HEK293 (cell line): Measurements from ENCODE around the gene PHF12.

ENCODE experiments used
- CTCF ChIA-PET: fragments of 350-600 bp; formaldehyde crosslinking; extraction: SDS; loops from one replicate; lab custom pipeline; 2021; ENCODE audit warnings: antibody characterized with exemption; lab: Yijun Ruan, JAX
- POLR2A ChIA-PET: fragments of 300-600 bp; formaldehyde crosslinking; extraction: SDS; loops from one replicate; lab custom pipeline; 2020; ENCODE audit warnings: antibody characterized with exemption, inconsistent platforms; lab: Yijun Ruan, JAX
- H3K27ac ChIP-seq: fragments of 200-500 bp; sonication (Bioruptor generic); 2 replicates; pipeline ENCODE4 v1.5.1; 2014; ENCODE audit warnings: low read depth, low read length, control low read depth, inconsistent platforms; ENCODE audit errors: extremely low read depth
- H3K36me3 ChIP-seq, 2 experiments: fragments of 200-500 bp in 1 of 2; sonication (Bioruptor generic) in 1 of 2; 1 replicate in 1 of 2; 2 replicates in 1 of 2; pipeline ENCODE4 v1.5.1; 2014 to 2017; ENCODE audit warnings: inconsistent platforms in 2 of 2, low read length in 2 of 2; ENCODE audit not compliant: control insufficient read depth in 2 of 2, insufficient read depth in 1 of 2
- H3K4me1 ChIP-seq: fragments of 200-500 bp; sonication (Bioruptor generic); 2 replicates; pipeline ENCODE4 v1.5.1; 2014; ENCODE audit warnings: mild to moderate bottlenecking, low read length, inconsistent platforms; ENCODE audit not compliant: control insufficient read depth, insufficient read depth
- H3K4me3 ChIP-seq: 2 replicates; pipeline ENCODE4 v1.5.1; 2011; ENCODE audit warnings: low read depth, mild to moderate bottlenecking, control low read depth, low read length, moderate library complexity
- H3K9me3 ChIP-seq: fragments of 200-500 bp; sonication (Bioruptor generic); 2 replicates; pipeline ENCODE4 v1.5.1; 2014; ENCODE audit warnings: low read depth, low read length, inconsistent platforms; ENCODE audit not compliant: control insufficient read depth, insufficient read depth
- HOXD13 ChIP-seq: sonication (generic); formaldehyde crosslinking; IDR thresholded peaks from 2 replicates; pipeline ENCODE4 v1.8.0; 2022; ENCODE audit warnings: missing genetic modification reagents, borderline replicate concordance
- KLF1 ChIP-seq: fragments of 450-650 bp; formaldehyde crosslinking; IDR thresholded peaks from 2 replicates; pipeline ENCODE4 v1.5.1; 2016; ENCODE audit warnings: missing biosample characterization, missing genetic modification characterization
- PRDM1 ChIP-seq: fragments of 450-650 bp; formaldehyde crosslinking; IDR thresholded peaks from 2 replicates; pipeline ENCODE4; 2016; ENCODE audit warnings: missing biosample characterization, missing genetic modification characterization
- SP2 ChIP-seq: fragments of 450-650 bp; formaldehyde crosslinking; IDR thresholded peaks from 2 replicates; pipeline ENCODE4 v1.5.1; 2016; ENCODE audit warnings: missing biosample characterization, missing genetic modification characterization
- SP3 ChIP-seq: fragments of 450-650 bp; formaldehyde crosslinking; IDR thresholded peaks from 2 replicates; pipeline ENCODE4 v1.5.1; 2016; ENCODE audit warnings: missing biosample characterization, missing genetic modification characterization
- YY1 ChIP-seq: fragments of 450-650 bp; formaldehyde crosslinking; IDR thresholded peaks from 2 replicates; pipeline ENCODE4 v1.5.1; 2018; ENCODE audit warnings: missing biosample characterization, missing genetic modification characterization
- YY2 ChIP-seq: fragments of 450-650 bp; formaldehyde crosslinking; IDR thresholded peaks from 2 replicates; pipeline ENCODE4 v1.5.1; 2016; ENCODE audit warnings: missing biosample characterization, missing genetic modification characterization
- ZBTB1 ChIP-seq: fragments of 450-650 bp; formaldehyde crosslinking; IDR thresholded peaks from 2 replicates; pipeline ENCODE4 v1.5.1; 2016; ENCODE audit warnings: missing biosample characterization, missing genetic modification characterization
- ZBTB8A ChIP-seq: fragments of 450-650 bp; formaldehyde crosslinking; IDR thresholded peaks from 2 replicates; pipeline ENCODE4 v1.5.1; 2016; ENCODE audit warnings: missing biosample characterization, missing genetic modification characterization
- ZNF10 ChIP-seq: fragments of 450-650 bp; formaldehyde crosslinking; IDR thresholded peaks from 2 replicates; pipeline ENCODE4 v1.5.1; 2017; ENCODE audit warnings: missing biosample characterization, missing genetic modification characterization
- ZNF133 ChIP-seq: fragments of 450-650 bp; formaldehyde crosslinking; IDR thresholded peaks from 2 replicates; pipeline ENCODE4 v1.5.1; 2016; ENCODE audit warnings: missing biosample characterization, missing genetic modification characterization
- ZNF138 ChIP-seq: fragments of 450-650 bp; formaldehyde crosslinking; IDR thresholded peaks from 2 replicates; pipeline ENCODE4 v1.5.1; 2016; ENCODE audit warnings: missing biosample characterization, missing genetic modification characterization, borderline replicate concordance
- ZNF561 ChIP-seq: fragments of 450-650 bp; IDR thresholded peaks from 2 replicates; pipeline ENCODE4 v1.5.1; 2018; ENCODE audit warnings: missing biosample characterization, missing genetic modification characterization, borderline replicate concordance
- ZNF629 ChIP-seq: fragments of 450-650 bp; formaldehyde crosslinking; IDR thresholded peaks from 2 replicates; pipeline ENCODE4 v1.5.1; 2017; ENCODE audit warnings: missing biosample characterization, missing genetic modification characterization
- ZNF664 ChIP-seq: fragments of 450-650 bp; formaldehyde crosslinking; IDR thresholded peaks from 2 replicates; pipeline ENCODE4 v1.5.1; 2016; ENCODE audit warnings: missing biosample characterization, missing genetic modification characterization
- ZNF76 ChIP-seq: fragments of 450-650 bp; formaldehyde crosslinking; IDR thresholded peaks from 2 replicates; pipeline ENCODE4; 2016; ENCODE audit warnings: low read depth, missing biosample characterization, missing genetic modification characterization, borderline replicate concordance
- TF ChIP-seq, protein P1 (sequence below): fragments of 450-650 bp; formaldehyde crosslinking; IDR thresholded peaks from 2 replicates; pipeline ENCODE4 v1.5.1; 2016; ENCODE audit warnings: missing biosample characterization, missing genetic modification characterization
- TF ChIP-seq, protein P2 (sequence below): fragments of 450-650 bp; IDR thresholded peaks from 2 replicates; pipeline ENCODE4 v1.5.1; 2018; ENCODE audit warnings: missing biosample characterization, mild to moderate bottlenecking, missing genetic modification characterization
- TF ChIP-seq, protein P3 (sequence below): fragments of 450-650 bp; formaldehyde crosslinking; IDR thresholded peaks from 2 replicates; pipeline ENCODE4 v1.5.1; 2016; ENCODE audit warnings: missing biosample characterization, missing genetic modification characterization
- TF ChIP-seq, protein P4 (sequence below): fragments of 450-650 bp; formaldehyde crosslinking; conservative IDR thresholded peaks from 2 replicates; pipeline ENCODE4 v1.5.1; 2016; ENCODE audit warnings: low read depth, missing biosample characterization, missing genetic modification characterization
- TF ChIP-seq, protein P5 (sequence below): fragments of 450-650 bp; formaldehyde crosslinking; IDR thresholded peaks from 2 replicates; pipeline ENCODE4 v1.5.1; 2016; ENCODE audit warnings: missing biosample characterization, missing genetic modification characterization, borderline replicate concordance

PHF12 gene

DNA sequence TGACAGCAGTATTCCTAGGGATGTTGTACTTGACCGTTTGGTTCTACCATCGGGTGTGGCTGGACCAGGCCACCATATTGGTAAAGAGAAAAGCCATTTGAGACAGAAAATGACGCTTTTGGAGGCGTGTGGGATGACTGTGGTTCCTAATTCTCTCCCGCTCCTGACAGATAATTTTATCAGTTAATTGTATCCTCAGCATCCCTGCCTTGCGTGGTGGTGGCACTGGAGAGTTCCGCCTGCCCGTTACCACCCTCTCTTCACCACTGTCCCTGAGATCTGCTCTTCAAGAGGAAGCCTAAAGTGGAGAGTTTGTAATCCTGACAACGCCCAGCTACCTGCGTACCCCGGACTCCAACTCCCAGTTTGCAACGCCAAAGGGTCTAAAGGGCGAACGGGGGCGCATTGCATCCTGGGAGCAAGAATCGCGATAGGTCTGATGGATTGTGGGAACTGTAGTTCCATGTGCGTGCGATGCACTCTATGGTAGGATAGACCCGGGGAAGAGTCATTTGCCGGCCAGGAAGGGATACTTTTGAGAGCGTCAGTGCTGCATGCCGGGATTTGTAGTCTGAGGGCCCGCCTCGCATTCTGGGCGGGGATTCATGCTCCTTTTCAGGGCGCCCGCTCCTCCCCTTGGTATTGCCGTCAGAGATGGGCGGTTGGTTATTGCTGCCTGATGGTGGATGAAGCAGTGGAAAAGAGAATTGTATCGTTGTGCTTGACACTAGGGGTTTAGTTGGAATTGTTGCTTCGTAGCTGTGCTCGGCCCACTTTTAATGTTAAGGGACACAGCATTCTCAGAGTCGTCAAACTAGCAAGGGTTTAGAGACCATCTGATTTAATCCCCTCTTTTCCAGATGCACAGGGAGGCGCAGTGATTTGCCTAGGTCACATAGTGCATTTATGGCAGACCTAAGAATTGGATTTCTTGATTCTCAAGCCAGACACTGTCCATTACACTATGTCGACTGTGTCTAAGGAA, 965 bp upstream of the PHF12 start:
- POLR2A ChIA-PET: interaction anchor here (0.6 to 3.4 kb wide), 40 partner anchors 11 to 617 kb away, joined by 3 to 76 read pairs (median 4); partner anchors contain the start of genes BLTP2, ERAL1, FAM222B and FLOT2
- H3K9me3 ChIP-seq: no peaks in the 10 kb centered on the region
- H3K4me3 ChIP-seq: peak overlapping the region; percentile 73
- CTCF ChIA-PET: interaction anchor here (0.5 to 18.9 kb wide), 38 partner anchors 9 to 497 kb away, joined by 3 to 680 read pairs (median 4); partner anchors contain the start of genes DHRS13, FLOT2 and TLCD1
- peaks cover 7% of the 10 kb centered on the region for H3K4me1 ChIP-seq
- H3K27ac ChIP-seq: peak overlapping the region; percentile 87
- peaks cover 1 to 10% of the 10 kb centered on the region in 2 experiments; a peak in 2 of 3 replicates for H3K36me3 ChIP-seq
- no peak for TF ChIP-seq ZNF664
- peak; percentile 25; the same call in 1 of the 2 replicates for TF ChIP-seq ZNF561
- TF ChIP-seq ZNF10 (tag by site-specific recombination): peak; percentile 26; the same call in 1 of the 2 replicates
- TF ChIP-seq, protein P1, sequence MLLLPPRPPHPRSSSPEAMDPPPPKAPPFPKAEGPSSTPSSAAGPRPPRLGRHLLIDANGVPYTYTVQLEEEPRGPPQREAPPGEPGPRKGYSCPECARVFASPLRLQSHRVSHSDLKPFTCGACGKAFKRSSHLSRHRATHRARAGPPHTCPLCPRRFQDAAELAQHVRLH: peak; percentile 94
- peak; percentile 78 for TF ChIP-seq YY2 (tag by site-specific recombination)
- TF ChIP-seq, protein P2, sequence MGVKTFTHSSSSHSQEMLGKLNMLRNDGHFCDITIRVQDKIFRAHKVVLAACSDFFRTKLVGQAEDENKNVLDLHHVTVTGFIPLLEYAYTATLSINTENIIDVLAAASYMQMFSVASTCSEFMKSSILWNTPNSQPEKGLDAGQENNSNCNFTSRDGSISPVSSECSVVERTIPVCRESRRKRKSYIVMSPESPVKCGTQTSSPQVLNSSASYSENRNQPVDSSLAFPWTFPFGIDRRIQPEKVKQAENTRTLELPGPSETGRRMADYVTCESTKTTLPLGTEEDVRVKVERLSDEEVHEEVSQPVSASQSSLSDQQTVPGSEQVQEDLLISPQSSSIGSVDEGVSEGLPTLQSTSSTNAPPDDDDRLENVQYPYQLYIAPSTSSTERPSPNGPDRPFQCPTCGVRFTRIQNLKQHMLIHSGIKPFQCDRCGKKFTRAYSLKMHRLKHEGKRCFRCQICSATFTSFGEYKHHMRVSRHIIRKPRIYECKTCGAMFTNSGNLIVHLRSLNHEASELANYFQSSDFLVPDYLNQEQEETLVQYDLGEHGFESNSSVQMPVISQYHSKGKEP (tag by site-specific recombination): no peak
- TF ChIP-seq HOXD13 (CRISPR knock-in tag): no peak
- TF ChIP-seq, protein P3, sequence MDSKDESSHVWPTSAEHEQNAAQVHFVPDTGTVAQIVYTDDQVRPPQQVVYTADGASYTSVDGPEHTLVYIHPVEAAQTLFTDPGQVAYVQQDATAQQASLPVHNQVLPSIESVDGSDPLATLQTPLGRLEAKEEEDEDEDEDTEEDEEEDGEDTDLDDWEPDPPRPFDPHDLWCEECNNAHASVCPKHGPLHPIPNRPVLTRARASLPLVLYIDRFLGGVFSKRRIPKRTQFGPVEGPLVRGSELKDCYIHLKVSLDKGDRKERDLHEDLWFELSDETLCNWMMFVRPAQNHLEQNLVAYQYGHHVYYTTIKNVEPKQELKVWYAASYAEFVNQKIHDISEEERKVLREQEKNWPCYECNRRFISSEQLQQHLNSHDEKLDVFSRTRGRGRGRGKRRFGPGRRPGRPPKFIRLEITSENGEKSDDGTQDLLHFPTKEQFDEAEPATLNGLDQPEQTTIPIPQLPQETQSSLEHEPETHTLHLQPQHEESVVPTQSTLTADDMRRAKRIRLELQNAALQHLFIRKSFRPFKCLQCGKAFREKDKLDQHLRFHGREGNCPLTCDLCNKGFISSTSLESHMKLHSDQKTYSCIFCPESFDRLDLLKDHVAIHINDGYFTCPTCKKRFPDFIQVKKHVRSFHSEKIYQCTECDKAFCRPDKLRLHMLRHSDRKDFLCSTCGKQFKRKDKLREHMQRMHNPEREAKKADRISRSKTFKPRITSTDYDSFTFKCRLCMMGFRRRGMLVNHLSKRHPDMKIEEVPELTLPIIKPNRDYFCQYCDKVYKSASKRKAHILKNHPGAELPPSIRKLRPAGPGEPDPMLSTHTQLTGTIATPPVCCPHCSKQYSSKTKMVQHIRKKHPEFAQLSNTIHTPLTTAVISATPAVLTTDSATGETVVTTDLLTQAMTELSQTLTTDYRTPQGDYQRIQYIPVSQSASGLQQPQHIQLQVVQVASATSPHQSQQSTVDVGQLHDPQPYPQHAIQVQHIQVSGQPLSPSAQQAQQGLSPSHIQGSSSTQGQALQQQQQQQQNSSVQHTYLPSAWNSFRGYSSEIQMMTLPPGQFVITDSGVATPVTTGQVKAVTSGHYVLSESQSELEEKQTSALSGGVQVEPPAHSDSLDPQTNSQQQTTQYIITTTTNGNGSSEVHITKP (tag by site-specific recombination): peak; percentile 91
- TF ChIP-seq ZNF138: no peak
- TF ChIP-seq SP3 (tag by site-specific recombination): peak; percentile 97
- TF ChIP-seq, protein P4, sequence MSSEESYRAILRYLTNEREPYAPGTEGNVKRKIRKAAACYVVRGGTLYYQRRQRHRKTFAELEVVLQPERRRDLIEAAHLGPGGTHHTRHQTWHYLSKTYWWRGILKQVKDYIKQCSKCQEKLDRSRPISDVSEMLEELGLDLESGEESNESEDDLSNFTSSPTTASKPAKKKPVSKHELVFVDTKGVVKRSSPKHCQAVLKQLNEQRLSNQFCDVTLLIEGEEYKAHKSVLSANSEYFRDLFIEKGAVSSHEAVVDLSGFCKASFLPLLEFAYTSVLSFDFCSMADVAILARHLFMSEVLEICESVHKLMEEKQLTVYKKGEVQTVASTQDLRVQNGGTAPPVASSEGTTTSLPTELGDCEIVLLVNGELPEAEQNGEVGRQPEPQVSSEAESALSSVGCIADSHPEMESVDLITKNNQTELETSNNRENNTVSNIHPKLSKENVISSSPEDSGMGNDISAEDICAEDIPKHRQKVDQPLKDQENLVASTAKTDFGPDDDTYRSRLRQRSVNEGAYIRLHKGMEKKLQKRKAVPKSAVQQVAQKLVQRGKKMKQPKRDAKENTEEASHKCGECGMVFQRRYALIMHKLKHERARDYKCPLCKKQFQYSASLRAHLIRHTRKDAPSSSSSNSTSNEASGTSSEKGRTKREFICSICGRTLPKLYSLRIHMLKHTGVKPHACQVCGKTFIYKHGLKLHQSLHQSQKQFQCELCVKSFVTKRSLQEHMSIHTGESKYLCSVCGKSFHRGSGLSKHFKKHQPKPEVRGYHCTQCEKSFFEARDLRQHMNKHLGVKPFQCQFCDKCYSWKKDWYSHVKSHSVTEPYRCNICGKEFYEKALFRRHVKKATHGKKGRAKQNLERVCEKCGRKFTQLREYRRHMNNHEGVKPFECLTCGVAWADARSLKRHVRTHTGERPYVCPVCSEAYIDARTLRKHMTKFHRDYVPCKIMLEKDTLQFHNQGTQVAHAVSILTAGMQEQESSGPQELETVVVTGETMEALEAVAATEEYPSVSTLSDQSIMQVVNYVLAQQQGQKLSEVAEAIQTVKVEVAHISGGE (tag by site-specific recombination): peak; percentile 96
- TF ChIP-seq SP2: peak; percentile 83
- peak; percentile 96 for TF ChIP-seq YY1 (tag by site-specific recombination)
- TF ChIP-seq ZBTB1: no peak
- TF ChIP-seq ZNF629: peak; percentile 79
- peak; percentile 82 for TF ChIP-seq KLF1 (tag by site-specific recombination)
- peak; percentile 100 for TF ChIP-seq ZNF76 (tag by site-specific recombination)
- TF ChIP-seq, protein P5, sequence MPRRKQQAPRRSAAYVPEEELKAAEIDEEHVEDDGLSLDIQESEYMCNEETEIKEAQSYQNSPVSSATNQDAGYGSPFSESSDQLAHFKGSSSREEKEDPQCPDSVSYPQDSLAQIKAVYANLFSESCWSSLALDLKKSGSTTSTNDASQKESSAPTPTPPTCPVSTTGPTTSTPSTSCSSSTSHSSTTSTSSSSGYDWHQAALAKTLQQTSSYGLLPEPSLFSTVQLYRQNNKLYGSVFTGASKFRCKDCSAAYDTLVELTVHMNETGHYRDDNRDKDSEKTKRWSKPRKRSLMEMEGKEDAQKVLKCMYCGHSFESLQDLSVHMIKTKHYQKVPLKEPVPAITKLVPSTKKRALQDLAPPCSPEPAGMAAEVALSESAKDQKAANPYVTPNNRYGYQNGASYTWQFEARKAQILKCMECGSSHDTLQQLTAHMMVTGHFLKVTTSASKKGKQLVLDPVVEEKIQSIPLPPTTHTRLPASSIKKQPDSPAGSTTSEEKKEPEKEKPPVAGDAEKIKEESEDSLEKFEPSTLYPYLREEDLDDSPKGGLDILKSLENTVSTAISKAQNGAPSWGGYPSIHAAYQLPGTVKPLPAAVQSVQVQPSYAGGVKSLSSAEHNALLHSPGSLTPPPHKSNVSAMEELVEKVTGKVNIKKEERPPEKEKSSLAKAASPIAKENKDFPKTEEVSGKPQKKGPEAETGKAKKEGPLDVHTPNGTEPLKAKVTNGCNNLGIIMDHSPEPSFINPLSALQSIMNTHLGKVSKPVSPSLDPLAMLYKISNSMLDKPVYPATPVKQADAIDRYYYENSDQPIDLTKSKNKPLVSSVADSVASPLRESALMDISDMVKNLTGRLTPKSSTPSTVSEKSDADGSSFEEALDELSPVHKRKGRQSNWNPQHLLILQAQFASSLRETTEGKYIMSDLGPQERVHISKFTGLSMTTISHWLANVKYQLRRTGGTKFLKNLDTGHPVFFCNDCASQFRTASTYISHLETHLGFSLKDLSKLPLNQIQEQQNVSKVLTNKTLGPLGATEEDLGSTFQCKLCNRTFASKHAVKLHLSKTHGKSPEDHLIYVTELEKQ (tag by site-specific recombination): no peak
- 0 out of 2 replicates have a peak, but pooled peaks have one; percentile 51 for TF ChIP-seq PRDM1
- TF ChIP-seq ZNF133 (tag by site-specific recombination): no peak
- TF ChIP-seq ZBTB8A: peak; percentile 65
